Measurements from ENCODE around the gene MLLT6.

The MLLT6 gene

DNA sequence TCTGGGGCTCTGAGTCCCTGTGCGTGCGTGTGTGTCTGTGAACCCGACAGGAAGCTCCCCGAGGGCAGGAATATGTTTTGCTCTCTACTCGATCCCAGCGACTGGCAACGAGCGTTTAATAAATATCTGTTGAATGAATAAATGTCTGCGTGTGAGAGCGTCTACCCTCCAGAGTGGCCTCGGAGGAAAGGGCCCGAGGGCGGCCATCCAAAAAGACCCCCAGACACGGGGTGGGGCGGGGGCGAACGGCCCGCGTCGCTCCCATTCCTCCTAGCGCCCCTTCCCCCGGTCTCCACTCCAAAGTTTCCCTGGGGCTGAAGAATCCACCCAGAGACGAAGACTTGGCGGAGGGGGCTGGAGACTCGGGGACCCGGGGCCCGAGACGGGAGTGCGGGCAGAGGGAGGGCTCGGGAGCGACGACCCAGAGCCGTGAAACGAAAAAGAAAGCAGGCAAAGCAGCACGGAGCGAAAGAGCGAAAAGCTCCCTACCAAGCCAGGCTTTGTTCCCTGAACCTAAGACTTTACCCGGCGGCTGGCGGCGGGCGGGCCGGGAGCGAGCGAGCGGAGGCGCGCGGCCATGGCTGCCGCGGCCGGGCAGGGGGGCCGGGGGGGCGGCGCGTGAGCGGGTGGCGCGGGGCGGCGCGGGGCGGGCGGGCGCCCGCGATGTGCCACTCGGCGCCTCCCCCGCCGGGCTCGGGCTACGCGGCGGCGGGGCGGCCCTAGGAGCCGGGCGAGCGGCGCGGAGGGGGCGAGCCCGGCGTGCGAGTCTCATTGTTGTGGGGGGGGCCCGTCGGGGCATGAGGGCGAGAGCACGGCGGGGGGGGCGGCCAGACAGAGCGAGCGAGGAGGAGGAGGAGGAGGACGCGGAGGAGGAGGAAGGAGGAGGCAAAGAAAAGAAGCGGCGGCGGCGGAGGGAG is at the start of gene MLLT6:
Gene MLLT6, plus strand, starts transcription at position 668 of the 917 bp plus-strand sequence. CDS start 360 bp downstream, outside the sequence.
- FAIRE-seq (no peak), DNase-seq (ENCODE audit: extremely low spot score, insufficient read length, low read depth) (no peak)

GRCh38 chr17:38656959-38657823 is 47.9 kb upstream of the MLLT6 start:
- no peak for DNase-seq (ENCODE audit: extremely low spot score, insufficient read length, low read depth)
- FAIRE-seq, result no peak

- no peak for DNase-seq (ENCODE audit: extremely low spot score, insufficient read length, low read depth)
- FAIRE-seq, result no peak
These were observed 47.0 kb upstream of the MLLT6 start for GRCh38 chr17:38657824-38658740.

DNA sequence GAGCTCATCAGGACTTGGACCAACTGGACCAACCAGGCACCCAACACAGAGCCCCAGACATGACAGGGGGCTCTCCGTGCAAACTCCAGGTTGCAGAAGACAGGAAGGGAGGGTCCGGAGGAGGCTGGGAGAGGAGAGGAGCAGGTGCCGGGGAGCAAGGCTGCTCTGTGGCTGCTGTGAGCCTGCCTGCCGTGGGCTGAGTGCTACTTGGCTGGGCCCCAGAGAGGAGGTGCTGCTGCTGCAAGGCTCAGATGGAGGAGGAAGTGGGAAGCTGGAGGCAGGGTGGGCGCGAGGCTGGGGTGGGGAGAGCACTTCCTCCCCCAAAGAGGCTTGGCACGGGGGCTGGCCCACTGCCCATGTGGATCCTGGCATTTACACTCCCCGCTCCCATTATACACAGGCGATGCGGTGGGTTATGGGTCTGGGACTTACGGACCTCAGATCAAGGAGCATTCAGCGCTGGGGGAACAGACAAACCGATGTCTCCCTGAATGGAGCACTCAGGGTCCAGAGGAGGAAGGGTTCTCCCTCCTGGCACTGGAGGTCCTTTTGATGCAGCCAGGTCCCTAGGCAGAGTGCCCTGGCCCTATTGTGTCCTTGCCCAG is 46.2 kb upstream of the MLLT6 start:
- DNase-seq (ENCODE audit: extremely low spot score, insufficient read length, low read depth) (no peak), FAIRE-seq (no peak)

- FAIRE-seq, result no peak
- DNase-seq (ENCODE audit: extremely low spot score, insufficient read length, low read depth), result no peak
These were observed 45.7 kb upstream of the MLLT6 start for GRCh38 chr17:38659415-38659814.

DNA sequence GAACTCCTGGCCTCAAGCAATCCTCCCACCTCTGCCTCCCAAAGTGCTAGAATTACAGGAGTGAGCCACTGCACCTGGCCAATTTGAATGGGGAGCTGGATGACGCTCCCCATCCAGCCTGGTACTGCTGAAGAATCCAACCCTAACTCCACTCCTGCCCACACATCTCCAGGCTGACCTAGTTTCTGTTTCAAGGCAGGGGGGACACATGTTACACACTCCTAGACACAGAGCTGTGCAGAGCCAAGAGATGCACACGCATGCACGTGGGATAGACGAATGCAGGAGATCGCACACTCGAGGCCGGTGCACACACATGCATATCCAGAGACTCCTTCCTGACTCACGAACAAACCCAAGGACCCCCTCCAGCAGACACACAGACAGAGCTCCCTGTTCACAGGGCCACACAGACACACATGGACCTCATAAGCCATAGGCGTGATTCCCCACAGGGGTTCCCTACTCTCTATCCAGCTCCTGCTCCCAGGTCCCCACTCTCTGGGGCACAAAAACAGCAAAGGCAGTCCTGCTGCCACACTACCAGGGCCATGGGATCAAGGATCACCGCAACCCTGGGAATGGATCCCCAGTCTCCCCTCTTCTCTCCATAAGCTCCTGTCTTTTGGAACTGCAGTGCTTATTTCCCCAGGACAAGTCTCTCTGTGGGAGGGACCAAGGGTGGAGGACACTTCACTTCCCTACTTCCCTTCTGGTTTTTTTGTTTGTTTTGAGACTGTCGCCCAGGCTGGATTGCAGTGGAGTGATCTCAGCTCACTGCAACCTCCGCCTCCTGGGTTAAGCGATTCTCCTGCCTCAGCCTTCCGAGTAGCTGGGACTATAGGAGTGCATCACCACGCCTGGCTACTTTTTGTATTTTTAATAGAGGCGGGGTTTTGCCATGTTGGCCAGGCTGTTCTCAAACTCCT is 44.7 kb upstream of the MLLT6 start:
- FAIRE-seq (no peak), DNase-seq (ENCODE audit: extremely low spot score, insufficient read length, low read depth) (no peak)

- no peak for DNase-seq (ENCODE audit: extremely low spot score, insufficient read length, low read depth)
- no peak for FAIRE-seq
These were observed 41.8 kb upstream of the MLLT6 start for GRCh38 chr17:38663125-38663751.

DNA sequence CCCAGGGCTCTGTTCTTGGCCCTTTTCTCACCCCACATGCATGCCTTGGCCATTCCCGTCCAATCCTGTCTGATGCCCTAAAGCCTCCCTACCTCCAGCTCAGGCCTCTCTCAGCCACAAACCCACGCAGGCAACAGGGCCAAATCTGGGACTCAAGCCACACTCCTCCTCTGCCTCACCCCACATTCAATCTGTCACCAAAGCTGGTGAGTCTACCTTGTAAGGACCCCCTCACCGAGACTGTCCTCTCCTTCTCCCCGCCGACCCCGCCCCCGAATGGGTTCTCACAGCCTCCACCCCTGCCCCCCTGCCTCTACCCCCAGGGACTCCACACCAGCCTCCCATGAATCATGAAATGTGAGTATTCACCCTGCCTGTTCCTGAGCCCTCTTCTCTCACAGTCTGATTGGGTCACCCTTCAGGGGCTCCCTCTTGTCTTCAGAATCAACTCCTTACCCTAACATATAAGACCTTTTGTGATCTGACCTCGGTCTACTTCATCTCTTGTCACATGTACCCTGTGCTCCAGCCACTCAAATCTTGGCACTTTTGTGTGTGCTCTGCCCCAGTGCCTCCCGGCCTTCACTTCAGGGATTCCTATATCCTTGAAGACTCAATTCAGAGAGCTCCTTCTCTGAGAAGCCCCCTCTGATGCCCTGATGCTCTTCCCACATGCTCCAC is 41.0 kb upstream of the MLLT6 start:
- DNase-seq (ENCODE audit: extremely low spot score, insufficient read length, low read depth), result no peak

GRCh38 chr17:38667099-38667786 is 37.8 kb upstream of the MLLT6 start:
- DNase-seq (ENCODE audit: extremely low spot score, insufficient read length, low read depth) (no peak), FAIRE-seq (no peak)

More for the DNA sequence above, 41.0 kb upstream of the MLLT6 start:
- FAIRE-seq, result no peak

DNA sequence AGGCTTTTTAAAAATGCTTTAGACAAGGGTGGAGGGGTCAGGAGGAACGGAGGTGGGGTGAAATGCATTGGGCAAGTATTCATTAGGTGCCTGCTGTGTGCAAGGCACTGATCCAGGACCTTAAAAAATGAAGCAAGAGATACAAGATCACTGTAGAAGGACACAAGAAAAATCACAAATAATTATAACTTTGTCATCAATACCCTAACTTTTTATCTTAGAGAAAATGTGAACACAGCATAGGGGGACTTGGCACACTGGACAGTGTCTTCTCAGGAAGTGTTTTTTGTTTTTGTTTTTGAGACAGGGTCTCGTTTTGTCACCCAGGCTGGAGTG is 37.3 kb upstream of the MLLT6 start:
- DNase-seq (ENCODE audit: extremely low spot score, insufficient read length, low read depth) (no peak), FAIRE-seq (no peak)

DNA sequence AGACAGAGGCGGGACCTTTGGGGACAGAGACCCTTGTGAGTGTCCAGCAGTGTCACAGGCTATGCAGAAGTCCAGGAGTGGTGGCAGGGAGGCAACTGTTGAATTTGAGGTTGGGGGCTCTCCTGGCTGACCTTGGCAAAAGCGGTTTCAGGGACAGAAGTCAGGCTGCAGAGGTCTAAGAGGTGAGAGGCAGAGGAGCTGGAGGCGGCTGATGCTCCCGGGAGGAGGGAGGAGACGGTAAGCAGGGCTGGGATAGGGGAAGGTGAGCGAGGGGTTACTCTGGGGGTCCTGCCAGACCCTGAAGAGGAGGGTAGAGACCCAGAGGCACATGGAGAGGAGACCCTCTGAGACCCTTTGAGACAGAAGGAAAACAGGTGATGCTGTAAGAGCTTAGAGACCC is 35.6 kb upstream of the MLLT6 start:
- FAIRE-seq, result no peak
- DNase-seq (ENCODE audit: extremely low spot score, insufficient read length, low read depth), result no peak

GRCh38 chr17:38671939-38672720 is 32.9 kb upstream of the MLLT6 start:
- DNase-seq (ENCODE audit: extremely low spot score, insufficient read length, low read depth) (no peak), FAIRE-seq (no peak)

GRCh38 chr17:38672788-38673706 is 32.0 kb upstream of the MLLT6 start:
- FAIRE-seq (no peak), DNase-seq (ENCODE audit: extremely low spot score, insufficient read length, low read depth) (no peak)

DNA sequence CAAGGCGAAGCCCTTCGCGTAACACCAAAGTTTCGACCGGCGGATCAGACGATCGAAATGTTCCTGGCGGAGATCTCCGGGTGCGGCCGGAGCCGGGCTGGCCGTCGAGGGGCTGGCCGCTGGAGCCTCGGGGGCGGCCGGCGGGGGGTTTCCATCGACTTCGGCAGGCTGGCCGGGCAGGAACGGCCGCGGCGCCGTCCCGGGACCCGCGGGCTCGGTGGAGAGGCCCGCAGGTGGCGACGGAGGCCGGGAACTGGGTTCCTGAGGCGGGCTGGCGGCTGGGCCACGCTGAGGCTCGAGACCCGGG is 31.4 kb upstream of the MLLT6 start:
- DNase-seq (ENCODE audit: extremely low spot score, insufficient read length, low read depth) (no peak), FAIRE-seq (no peak)

GRCh38 chr17:38674014-38674748 is 30.9 kb upstream of the MLLT6 start:
- DNase-seq (ENCODE audit: extremely low spot score, insufficient read length, low read depth) (no peak), FAIRE-seq (no peak)

All from GM18507 (cell line).